ENCODE results near the gene APELA.
"Not testable (repeated sequence)": the region's sequence is repeated elsewhere in the genome, so short reads cannot be mapped to it uniquely, and the experiment has no call there.

APELA gene

GRCh38 chr4:164927101-164927500 is 50.1 kb downstream of the APELA start:
- not testable (repeated sequence) for DNase-seq

DNA sequence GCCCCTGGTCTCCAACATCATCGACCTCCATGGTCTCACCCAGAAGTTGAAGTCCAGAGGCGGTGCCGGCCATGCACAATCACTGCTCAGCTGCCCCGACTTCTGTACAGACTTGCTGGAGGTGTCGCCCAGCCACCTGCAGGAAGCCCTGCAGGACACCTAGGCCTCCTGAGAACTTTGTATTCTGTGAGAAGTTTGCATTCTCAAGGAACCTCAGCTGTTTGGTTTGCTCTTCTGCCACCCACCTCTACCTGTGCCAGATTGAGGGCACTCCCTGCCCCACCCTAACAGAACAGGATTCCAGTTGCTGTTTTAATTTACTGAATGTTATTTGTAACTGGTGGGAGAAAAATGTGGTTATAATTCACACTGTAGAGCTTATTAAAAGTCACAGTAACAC is 53.7 kb downstream of the APELA start:
- no peak for DNase-seq

DNA sequence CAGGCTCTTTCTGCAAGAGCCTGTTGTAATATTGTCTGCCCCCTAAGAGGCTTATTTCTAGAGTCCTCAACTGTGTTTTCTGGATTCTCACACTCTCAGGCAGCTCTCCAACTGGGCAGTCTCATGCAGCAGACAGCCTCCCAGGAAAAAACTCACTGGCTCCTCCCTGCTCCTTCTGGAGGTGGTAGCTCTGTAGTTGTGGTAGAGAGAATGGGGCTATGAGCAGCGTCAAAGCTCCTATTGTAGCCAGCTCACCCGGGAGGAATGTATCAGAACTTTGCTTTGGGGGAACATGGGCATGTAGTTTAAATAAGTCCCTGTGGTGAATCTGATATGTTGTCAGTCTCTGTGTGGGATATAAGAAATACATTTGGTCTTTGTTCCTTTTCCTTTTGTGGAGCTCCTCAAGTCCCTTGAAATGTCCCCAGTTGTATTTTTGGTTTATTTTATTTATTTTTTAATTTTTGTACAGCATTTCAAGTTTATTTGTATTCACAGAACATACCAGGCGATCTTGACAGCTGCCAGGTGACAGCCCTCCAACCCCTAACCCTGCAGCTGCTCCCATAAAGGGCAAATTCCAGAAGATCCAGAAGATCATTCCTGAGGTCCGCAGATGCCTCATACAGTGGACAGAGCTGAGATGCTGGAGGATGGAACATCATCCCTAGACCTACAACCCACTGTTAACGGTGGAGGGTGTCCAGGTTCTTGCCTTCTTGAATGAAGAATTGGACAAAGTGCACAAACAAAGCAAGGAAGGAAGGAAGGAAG is 54.8 kb downstream of the APELA start:
- DNase-seq, result no peak

- DNase-seq, result no peak
These were observed 56.3 kb downstream of the APELA start for GRCh38 chr4:164933244-164933643.

DNA sequence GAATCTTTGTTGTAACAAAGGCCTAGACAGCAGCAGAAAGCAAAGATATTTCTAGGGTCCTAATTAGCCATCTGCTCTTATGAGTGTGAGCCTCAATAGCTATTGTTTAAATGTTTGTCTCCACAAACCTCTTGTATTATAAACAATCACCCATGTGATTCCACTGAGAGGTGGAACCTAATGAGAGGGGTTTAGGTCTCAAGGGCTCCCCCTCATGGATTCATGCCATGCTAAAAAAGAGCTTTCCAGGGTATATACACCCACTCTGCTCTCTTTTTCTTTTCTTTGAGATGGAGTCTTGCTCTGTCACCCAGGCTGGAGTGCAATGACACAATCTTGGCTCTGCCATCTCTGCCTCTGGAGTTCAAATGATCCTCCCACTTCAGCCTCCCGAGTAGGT is 58.4 kb downstream of the APELA start:
- DNase-seq, result no peak

GRCh38 chr4:164935865-164936606 is 59.1 kb downstream of the APELA start:
- not testable (repeated sequence) for DNase-seq

GRCh38 chr4:164937576-164938270 is 60.7 kb downstream of the APELA start:
- no peak for DNase-seq

GRCh38 chr4:164943192-164943591 is 66.2 kb downstream of the APELA start:
- no peak for DNase-seq

- DNase-seq, result no peak
These were observed 68.2 kb downstream of the APELA start for GRCh38 chr4:164945146-164945545.

DNA sequence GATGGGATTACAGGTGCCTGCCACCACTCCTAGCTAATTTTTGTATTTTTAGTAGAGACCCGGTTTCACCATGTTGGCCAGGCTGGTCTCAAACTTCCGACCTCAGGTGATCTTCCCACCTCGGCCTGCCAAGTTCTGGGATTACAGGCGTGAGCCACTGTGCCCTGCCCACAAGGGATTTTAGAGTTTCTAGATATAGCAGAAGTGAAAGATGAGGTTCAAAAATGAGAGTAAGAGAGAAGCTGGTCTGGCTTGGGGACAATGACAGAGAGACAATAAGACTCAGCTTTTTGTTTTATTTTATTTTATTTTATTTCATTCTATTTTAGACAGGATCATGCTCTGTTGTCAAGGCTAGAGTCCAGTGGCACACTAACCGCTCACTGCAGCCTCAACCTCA is 69.8 kb downstream of the APELA start:
- DNase-seq, result no peak

Measured in stimulated activated CD4-positive, alpha-beta T cell treated with anti-CD3 and anti-CD28 coated beads, Interleukin-15, amount 100 ng/mL, for 24 hours (primary cell).